ENCODE data around the gene DEDD. TPM values are rescaled to one million over a fixed set of nuclear protein-coding genes. Genes with fewer than 3 reads are reported as not detected.

DEDD gene
- total and polyA plus RNA-seq, 10 of the 15 experiments (the other 5 are each of a cell fraction or from before 2014, with no cell fraction given) = 13.6 to 33.9 (median 30.3) TPM

- TF ChIP-seq REST (IDR thresholded peaks at IDR 0.05; ENCODE audit: low read depth, low read length) = peak; percentile 37; the same call in 1 of the 2 replicates
- TF ChIP-seq MEF2A (IDR thresholded peaks at IDR 0.05; ENCODE audit: insufficient read depth, low read depth, low read length) = no peak
- TF ChIP-seq NRF1 (conservative IDR thresholded peaks at IDR 0.05; ENCODE audit: low read depth, low read length) = no peak
- TF ChIP-seq ATF7 (IDR thresholded peaks at IDR 0.05; ENCODE audit: low read depth) = peak; percentile 22; the same call in 1 of the 2 replicates
- no peak for TF ChIP-seq BCLAF1 (IDR thresholded peaks at IDR 0.05)
- peak; percentile 79; the same call in 1 of the 2 replicates for TF ChIP-seq NBN (IDR thresholded peaks at IDR 0.05)
- no peak for TF ChIP-seq ZZZ3 (IDR thresholded peaks at IDR 0.05; ENCODE audit: control insufficient read depth, insufficient read length, low read depth)
- peak; percentile 85 for TF ChIP-seq SP1 (IDR thresholded peaks at IDR 0.05; ENCODE audit: low read depth, low read length)
- TF ChIP-seq RFX5 (IDR thresholded peaks at IDR 0.05; ENCODE audit: low read depth, low read length) = 0 out of 2 replicates have a peak, but pooled peaks have one; percentile 61
- TF ChIP-seq ZBTB11 (CRISPR knock-in tag; IDR thresholded peaks at IDR 0.05) = no peak
- TF ChIP-seq ZNF384 (IDR thresholded peaks at IDR 0.05; ENCODE audit: borderline replicate concordance, low read depth, low read length) = no peak
- TF ChIP-seq RAD21 (IDR thresholded peaks at IDR 0.05; ENCODE audit: insufficient read depth, low read depth, low read length) = peak; percentile 26; the same call in 1 of the 2 replicates
- no peak for TF ChIP-seq ATF3 (IDR thresholded peaks at IDR 0.05; ENCODE audit: borderline replicate concordance, extremely low read depth, low read depth, low read length)
- peak; percentile 14 for TF ChIP-seq PBX3 (IDR thresholded peaks at IDR 0.05; ENCODE audit: insufficient replicate concordance, low read depth, low read length)
- TF ChIP-seq SMC3 (IDR thresholded peaks at IDR 0.05; ENCODE audit: borderline replicate concordance, low read length) = no peak; the same call in 1 of the 2 replicates
- TF ChIP-seq EED (IDR thresholded peaks at IDR 0.05; ENCODE audit: low read depth) = no peak
Observed at GRCh38 chr1:161165742-161166668, 33.5 kb upstream of the DEDD start, which contains the start of gene PPOX (continued).

Data from GM12878 (cell line).